H9 (cell line): ENCODE measurements around the gene ASCL3. TPM values are rescaled to one million over a fixed set of nuclear protein-coding genes. Genes with fewer than 3 reads are reported as not detected.

Experiments used
- DNase-seq: peaks from one replicate; pipeline ENCODE4 v3.0.0-alpha.2; 2017
- H2AFZ ChIP-seq: one replicate; pipeline ENCODE4 v1.6.1; 2013; ENCODE audit warnings: mild to moderate bottlenecking, low read length, control low read depth, moderate library complexity
- H2AK5ac ChIP-seq: 2 replicates; pipeline ENCODE4 v1.6.1; 2013; ENCODE audit warnings: low read length, control low read depth, mixed read lengths; ENCODE audit not compliant: insufficient read length
- H2BK120ac ChIP-seq: one replicate; pipeline ENCODE4 v1.6.1; 2013; ENCODE audit warnings: low read depth, mild to moderate bottlenecking, low read length, control low read depth, inconsistent platforms; ENCODE audit not compliant: poor library complexity, severe bottlenecking
- H2BK12ac ChIP-seq: 2 replicates; pipeline ENCODE4 v1.6.1; 2013; ENCODE audit warnings: low read length, control low read depth, mixed read lengths, low read depth; ENCODE audit not compliant: insufficient read length
- H2BK15ac ChIP-seq: 2 replicates; pipeline ENCODE4 v1.6.1; 2013; ENCODE audit warnings: low read depth, low read length, control low read depth
- H2BK20ac ChIP-seq: one replicate; pipeline ENCODE4 v1.6.1; 2013; ENCODE audit warnings: low read depth, mild to moderate bottlenecking, low read length, control low read depth, inconsistent platforms; ENCODE audit not compliant: poor library complexity, severe bottlenecking
- H2BK5ac ChIP-seq: 2 replicates; pipeline ENCODE4 v1.6.1; 2013; ENCODE audit warnings: low read length, control low read depth, mixed read lengths; ENCODE audit not compliant: insufficient read length
- H3K14ac ChIP-seq: 2 replicates; pipeline ENCODE4 v1.6.1; 2013; ENCODE audit warnings: low read length, control low read depth; ENCODE audit not compliant: insufficient read depth
- H3K18ac ChIP-seq: 2 replicates; pipeline ENCODE4 v1.6.1; 2013; ENCODE audit warnings: low read depth, mild to moderate bottlenecking, mixed read lengths, low read length, control low read depth; ENCODE audit not compliant: insufficient read length
- H3K23ac ChIP-seq: 2 replicates; pipeline ENCODE4 v1.6.1; 2013; ENCODE audit warnings: low read length, control low read depth, mixed read lengths, low read depth; ENCODE audit not compliant: insufficient read length
- H3K23me2 ChIP-seq: 2 replicates; pipeline ENCODE4 v1.6.1; 2013; ENCODE audit warnings: low read depth, mild to moderate bottlenecking, mixed read lengths, low read length, control low read depth; ENCODE audit not compliant: insufficient read length, poor library complexity, severe bottlenecking
- H3K27ac ChIP-seq: 2 replicates; pipeline ENCODE4 v1.5.1; 2013; ENCODE audit warnings: low read length, control low read depth, mixed read lengths, low read depth; ENCODE audit not compliant: insufficient read length
- H3K27me3 ChIP-seq: 2 replicates; pipeline ENCODE4 v1.6.1; 2013; ENCODE audit warnings: low read length, control low read depth, inconsistent platforms; ENCODE audit not compliant: insufficient read depth
- H3K4ac ChIP-seq: 2 replicates; pipeline ENCODE4 v1.6.1; 2013; ENCODE audit warnings: low read depth, mild to moderate bottlenecking, control low read depth, inconsistent platforms, low read length, moderate library complexity
- H3K4me1 ChIP-seq: 2 replicates; pipeline ENCODE4 v1.6.1; 2013; ENCODE audit warnings: low read length, control low read depth, inconsistent platforms; ENCODE audit not compliant: insufficient read depth
- H3K4me2 ChIP-seq: 2 replicates; pipeline ENCODE4 v1.6.1; 2013; ENCODE audit warnings: low read length, control low read depth, mixed read lengths; ENCODE audit not compliant: insufficient read length, insufficient read depth
- H3K56ac ChIP-seq: 2 replicates; pipeline ENCODE4 v1.6.1; 2013; ENCODE audit warnings: low read depth, mild to moderate bottlenecking, mixed read lengths, low read length, control low read depth; ENCODE audit not compliant: insufficient read length
- H3K79me1 ChIP-seq: 2 replicates; pipeline ENCODE4 v1.6.1; 2013; ENCODE audit warnings: low read depth, mild to moderate bottlenecking, moderate library complexity, low read length, control low read depth, inconsistent platforms; ENCODE audit not compliant: insufficient read depth, poor library complexity, severe bottlenecking
- H3K79me2 ChIP-seq: 2 replicates; pipeline ENCODE4 v1.6.1; 2013; ENCODE audit warnings: low read length, control low read depth, inconsistent platforms; ENCODE audit not compliant: insufficient read depth
- H3K9ac ChIP-seq: 2 replicates; pipeline ENCODE4 v1.6.1; 2013; ENCODE audit warnings: low read length, control low read depth, mixed read lengths; ENCODE audit not compliant: insufficient read length; ENCODE audit errors: extremely low read depth
- H3K9me3 ChIP-seq: one replicate; pipeline ENCODE4 v1.6.1; 2013; ENCODE audit warnings: low read depth, low read length, inconsistent platforms; ENCODE audit not compliant: control insufficient read depth
- H3T11ph ChIP-seq: one replicate; pipeline ENCODE4 v1.6.1; 2013; ENCODE audit warnings: mild to moderate bottlenecking, low read length, control low read depth, inconsistent platforms
- H4K20me1 ChIP-seq: one replicate; pipeline ENCODE4 v1.6.1; 2013; ENCODE audit not compliant: control insufficient read depth, insufficient read length, insufficient read depth
- H4K5ac ChIP-seq: 2 replicates; pipeline ENCODE4 v1.6.1; 2013; ENCODE audit warnings: low read depth, mild to moderate bottlenecking, mixed read lengths, low read length, control low read depth; ENCODE audit not compliant: insufficient read length
- H4K8ac ChIP-seq: replicated peaks from 2 replicates; pipeline ENCODE4 v1.6.1; 2013; ENCODE audit warnings: low read length, control low read depth, mixed read lengths, low read depth; ENCODE audit not compliant: insufficient read length
- H4K91ac ChIP-seq: 2 replicates; pipeline ENCODE4 v1.6.1; 2013; ENCODE audit warnings: low read depth, mild to moderate bottlenecking, moderate library complexity, mixed read lengths, low read length, control low read depth; ENCODE audit not compliant: insufficient read length
- H3K27ac Mint-ChIP-seq, 3 experiments: 2 replicates in 2 of 3; 3 replicates in 1 of 3; pipeline ENCODE4 v1.8.0; 2020 to 2021; ENCODE audit warnings: mixed read lengths in 3 of 3, mild to moderate bottlenecking in 1 of 3, moderate library complexity in 1 of 3
- H3K27me3 Mint-ChIP-seq: 2 replicates; pipeline ENCODE4 v1.8.0; 2021; ENCODE audit warnings: low read depth, mild to moderate bottlenecking, moderate library complexity, mixed read lengths
- H3K36me3 Mint-ChIP-seq, 3 experiments: 2 replicates in 2 of 3; 3 replicates in 1 of 3; pipeline ENCODE4 v1.8.0; 2020 to 2021; ENCODE audit warnings: low read depth in 3 of 3, mixed read lengths in 3 of 3; ENCODE audit not compliant: insufficient read depth in 1 of 3
- H3K4me1 Mint-ChIP-seq, 2 experiments: 2 replicates each; pipeline ENCODE4 v1.8.0; 2020; ENCODE audit warnings: mixed read lengths in 2 of 2
- H3K4me3 Mint-ChIP-seq, 2 experiments: 2 replicates in 1 of 2; 3 replicates in 1 of 2; pipeline ENCODE4 v1.8.0; 2020 to 2021; ENCODE audit warnings: mild to moderate bottlenecking in 2 of 2, mixed read lengths in 2 of 2, moderate library complexity in 1 of 2
- H3K9me3 Mint-ChIP-seq, 2 experiments: 2 replicates in 1 of 2; 3 replicates in 1 of 2; pipeline ENCODE4 v1.8.0; 2020; ENCODE audit warnings: mild to moderate bottlenecking in 2 of 2, mixed read lengths in 2 of 2, moderate library complexity in 1 of 2
- WGBS: extraction: QIAGEN DNeasy Blood & Tissue Kit; methylation state at CpG from one replicate; pipeline ENCODE4 v1.1.7; 2013; ENCODE audit warnings: missing lambda C conversion rate, low lambda C conversion rate, mixed read lengths; ENCODE audit not compliant: insufficient read length; ENCODE audit errors: extremely low coverage; 5-methylcytosine and 5-hydroxymethylcytosine counted together
- total RNA-seq: library from RNA; stranded (reverse); gene quantifications from 2 replicates; pipeline ENCODE4 v1.2.1, GENCODE V29; 2021
- TF ChIP-seq, protein P1 (sequence below): fragments of 200-600 bp; sonication (generic); conservative IDR thresholded peaks from 3 replicates; pipeline ENCODE4 v1.8.0; 2021; ENCODE audit warnings: antibody characterized with exemption, mild to moderate bottlenecking

The ASCL3 gene
- total RNA-seq, 1 experiment from 2014 or later, result not detected

- WGBS, result no CpG with 5 or more reads among the region's 5 CpGs
- Histone ChIP-seq H3K79me2 (no peaks in the 10 kb centered on the region), H3K4me1 (peaks cover 4% of the 10 kb centered on the region; the same call in 1 of the 2 replicates), H3K27ac (no peak overlapping the region), H3K4ac (no peak overlapping the region), H3K14ac (no peak overlapping the region), H2AK5ac (no peak overlapping the region), H2BK120ac (no peak overlapping the region), H3K9ac (no peak overlapping the region), H3K23ac (no peak overlapping the region), H3K79me1 (no peaks in the 10 kb centered on the region), H3K4me2 (no peak overlapping the region), H4K91ac (no peak overlapping the region), H2BK12ac (no peak overlapping the region), H2AFZ (no peak overlapping the region), H3K9me3 (no peaks in the 10 kb centered on the region), H3K18ac (no peak overlapping the region), H4K20me1 (no peaks in the 10 kb centered on the region), H3K56ac (no peak overlapping the region), H3T11ph (no peak overlapping the region), H3K23me2 (no peaks in the 10 kb centered on the region), H4K8ac (no peak overlapping the region), H4K5ac (no peak overlapping the region), H2BK15ac (no peak overlapping the region), H2BK20ac (no peak overlapping the region), H3K27me3 (no peaks in the 10 kb centered on the region), H2BK5ac (no peak overlapping the region)
- Mint-ChIP-seq H3K36me3 (no peaks in the 10 kb centered on the region), H3K27ac (no peak overlapping the region; a peak in 1 of 7 replicates), H3K4me1 (peaks cover 6 to 8% of the 10 kb centered on the region in 2 experiments; a peak in 2 of 4 replicates), H3K9me3 (no peaks in the 10 kb centered on the region; a peak in 1 of 5 replicates), H3K27me3 (peaks cover 5% of the 10 kb centered on the region; the same call in 1 of the 2 replicates), H3K4me3 (no peak overlapping the region)
- DNase-seq, result no peak
- TF ChIP-seq, protein P1, sequence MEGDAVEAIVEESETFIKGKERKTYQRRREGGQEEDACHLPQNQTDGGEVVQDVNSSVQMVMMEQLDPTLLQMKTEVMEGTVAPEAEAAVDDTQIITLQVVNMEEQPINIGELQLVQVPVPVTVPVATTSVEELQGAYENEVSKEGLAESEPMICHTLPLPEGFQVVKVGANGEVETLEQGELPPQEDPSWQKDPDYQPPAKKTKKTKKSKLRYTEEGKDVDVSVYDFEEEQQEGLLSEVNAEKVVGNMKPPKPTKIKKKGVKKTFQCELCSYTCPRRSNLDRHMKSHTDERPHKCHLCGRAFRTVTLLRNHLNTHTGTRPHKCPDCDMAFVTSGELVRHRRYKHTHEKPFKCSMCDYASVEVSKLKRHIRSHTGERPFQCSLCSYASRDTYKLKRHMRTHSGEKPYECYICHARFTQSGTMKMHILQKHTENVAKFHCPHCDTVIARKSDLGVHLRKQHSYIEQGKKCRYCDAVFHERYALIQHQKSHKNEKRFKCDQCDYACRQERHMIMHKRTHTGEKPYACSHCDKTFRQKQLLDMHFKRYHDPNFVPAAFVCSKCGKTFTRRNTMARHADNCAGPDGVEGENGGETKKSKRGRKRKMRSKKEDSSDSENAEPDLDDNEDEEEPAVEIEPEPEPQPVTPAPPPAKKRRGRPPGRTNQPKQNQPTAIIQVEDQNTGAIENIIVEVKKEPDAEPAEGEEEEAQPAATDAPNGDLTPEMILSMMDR, result no peak
Measured at GRCh38 chr11:8985462-8985861, 42.6 kb upstream of the ASCL3 start.
